GM08714 (cell line): ENCODE results near the gene KAT6B.

Experiments used
- H3K4me3 ChIP-seq: fragments of 200-500 bp; sonication (Bioruptor generic); 2 replicates; pipeline ENCODE4 v1.5.1; 2014; ENCODE audit warnings: mild to moderate bottlenecking, low read length, inconsistent platforms
- ZNF274 ChIP-seq: IDR thresholded peaks from 2 replicates; pipeline ENCODE4 v1.6.1; 2012; ENCODE audit warnings: mild to moderate bottlenecking, low read depth, low read length

Gene KAT6B

GRCh38 chr10:75013007-75013406 lies 186.6 kb downstream of the KAT6B start:
- H3K4me3 ChIP-seq, result no peak overlapping the region
- no peak for TF ChIP-seq ZNF274

GRCh38 chr10:75013522-75013921 lies 187.1 kb downstream of the KAT6B start:
- no peak for TF ChIP-seq ZNF274
- H3K4me3 ChIP-seq, result no peak overlapping the region

GRCh38 chr10:75014516-75015230 lies 188.3 kb downstream of the KAT6B start:
- no peak overlapping the region for H3K4me3 ChIP-seq
- no peak for TF ChIP-seq ZNF274

- no peak overlapping the region for H3K4me3 ChIP-seq
- no peak for TF ChIP-seq ZNF274
Measured at GRCh38 chr10:75015442-75015841, 189.0 kb downstream of the KAT6B start.

- TF ChIP-seq ZNF274, result no peak
Measured at GRCh38 chr10:75016325-75016724, 189.9 kb downstream of the KAT6B start.

GRCh38 chr10:75018251-75018650 lies 191.9 kb downstream of the KAT6B start:
- no peak overlapping the region for H3K4me3 ChIP-seq
- TF ChIP-seq ZNF274, result no peak

More at GRCh38 chr10:75016325-75016724, 189.9 kb downstream of the KAT6B start:
- no peak overlapping the region for H3K4me3 ChIP-seq

- TF ChIP-seq ZNF274, result no peak
- H3K4me3 ChIP-seq, result no peak overlapping the region
Measured at GRCh38 chr10:75018686-75019307, 192.4 kb downstream of the KAT6B start.

- no peak overlapping the region for H3K4me3 ChIP-seq
- no peak for TF ChIP-seq ZNF274
Measured at GRCh38 chr10:75019370-75019769, 193.0 kb downstream of the KAT6B start.

GRCh38 chr10:75020168-75020567 lies 193.8 kb downstream of the KAT6B start:
- TF ChIP-seq ZNF274, result no peak

GRCh38 chr10:75021379-75022249 lies 195.2 kb downstream of the KAT6B start:
- TF ChIP-seq ZNF274, result no peak
- H3K4me3 ChIP-seq, result no peak overlapping the region

More at GRCh38 chr10:75020168-75020567, 193.8 kb downstream of the KAT6B start:
- H3K4me3 ChIP-seq, result no peak overlapping the region

- TF ChIP-seq ZNF274, result no peak
- no peak overlapping the region for H3K4me3 ChIP-seq
Measured at GRCh38 chr10:75023074-75023473, 196.7 kb downstream of the KAT6B start.

GRCh38 chr10:75024971-75025523 lies 198.6 kb downstream of the KAT6B start:
- TF ChIP-seq ZNF274, result no peak

GRCh38 chr10:75028049-75028448 lies 201.6 kb downstream of the KAT6B start:
- no peak overlapping the region for H3K4me3 ChIP-seq
- no peak for TF ChIP-seq ZNF274

More at GRCh38 chr10:75024971-75025523, 198.6 kb downstream of the KAT6B start:
- H3K4me3 ChIP-seq, result no peak overlapping the region

- H3K4me3 ChIP-seq, result no peak overlapping the region
- no peak for TF ChIP-seq ZNF274
Measured at GRCh38 chr10:75028748-75029147, 202.3 kb downstream of the KAT6B start.
